C4-2B (cell line): ENCODE measurements around the gene CSMD2.

Experiments used
- H3K27ac ChIP-seq: fragments of 450-650 bp; 2 replicates; pipeline ENCODE4 v1.5.1; 2017
- ZFX ChIP-seq: fragments of 450-650 bp; IDR thresholded peaks from 2 replicates; pipeline ENCODE4 v1.6.1; 2017
- TF ChIP-seq, protein P1 (sequence below): fragments of 450-650 bp; conservative IDR thresholded peaks from 2 replicates; pipeline ENCODE4 v1.5.1; 2017; ENCODE audit warnings: mild to moderate bottlenecking

CSMD2 gene

DNA sequence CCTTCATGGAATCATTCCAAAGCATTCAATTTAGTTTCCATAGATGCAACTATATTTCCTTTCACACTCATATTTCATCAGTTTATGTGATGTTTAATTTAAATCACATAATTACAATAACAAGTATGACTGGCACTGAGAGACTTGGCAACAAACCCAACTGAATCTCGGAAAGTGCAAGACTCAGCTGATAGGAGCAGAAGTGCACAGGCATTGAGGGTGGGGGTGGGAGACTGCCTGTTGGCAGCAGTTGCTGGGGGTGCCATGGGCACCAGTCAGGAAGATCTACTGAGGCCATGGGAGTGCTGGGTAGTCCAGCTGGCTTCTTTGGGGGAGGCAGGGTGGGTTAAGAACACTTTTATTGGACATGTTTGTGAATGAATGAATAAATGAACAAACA, 311.6 kb downstream of the CSMD2 start:
- no peak for TF ChIP-seq ZFX
- TF ChIP-seq, protein P1, sequence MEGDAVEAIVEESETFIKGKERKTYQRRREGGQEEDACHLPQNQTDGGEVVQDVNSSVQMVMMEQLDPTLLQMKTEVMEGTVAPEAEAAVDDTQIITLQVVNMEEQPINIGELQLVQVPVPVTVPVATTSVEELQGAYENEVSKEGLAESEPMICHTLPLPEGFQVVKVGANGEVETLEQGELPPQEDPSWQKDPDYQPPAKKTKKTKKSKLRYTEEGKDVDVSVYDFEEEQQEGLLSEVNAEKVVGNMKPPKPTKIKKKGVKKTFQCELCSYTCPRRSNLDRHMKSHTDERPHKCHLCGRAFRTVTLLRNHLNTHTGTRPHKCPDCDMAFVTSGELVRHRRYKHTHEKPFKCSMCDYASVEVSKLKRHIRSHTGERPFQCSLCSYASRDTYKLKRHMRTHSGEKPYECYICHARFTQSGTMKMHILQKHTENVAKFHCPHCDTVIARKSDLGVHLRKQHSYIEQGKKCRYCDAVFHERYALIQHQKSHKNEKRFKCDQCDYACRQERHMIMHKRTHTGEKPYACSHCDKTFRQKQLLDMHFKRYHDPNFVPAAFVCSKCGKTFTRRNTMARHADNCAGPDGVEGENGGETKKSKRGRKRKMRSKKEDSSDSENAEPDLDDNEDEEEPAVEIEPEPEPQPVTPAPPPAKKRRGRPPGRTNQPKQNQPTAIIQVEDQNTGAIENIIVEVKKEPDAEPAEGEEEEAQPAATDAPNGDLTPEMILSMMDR: no peak
- H3K27ac ChIP-seq: no peak overlapping the region

DNA sequence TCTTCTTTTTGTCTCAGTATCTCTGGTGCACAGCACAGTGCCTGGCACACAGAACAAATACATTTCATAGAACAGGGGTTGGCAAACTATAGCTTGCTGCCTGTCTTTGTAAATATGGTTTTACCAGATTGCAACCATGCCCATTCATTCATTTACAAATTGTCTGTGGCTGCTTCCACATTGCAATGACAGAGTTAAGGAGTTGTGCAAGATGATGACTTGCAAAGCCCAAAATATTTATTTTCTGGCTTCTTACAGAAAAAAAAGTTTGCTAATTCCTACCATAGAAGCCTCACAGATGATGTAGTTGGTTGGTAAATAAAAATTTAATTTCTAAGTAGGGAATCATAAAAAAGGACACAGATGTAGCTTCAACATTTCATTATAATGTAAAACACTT, 312.3 kb downstream of the CSMD2 start:
- H3K27ac ChIP-seq: no peak overlapping the region
- TF ChIP-seq, protein P1: no peak
- no peak for TF ChIP-seq ZFX

DNA sequence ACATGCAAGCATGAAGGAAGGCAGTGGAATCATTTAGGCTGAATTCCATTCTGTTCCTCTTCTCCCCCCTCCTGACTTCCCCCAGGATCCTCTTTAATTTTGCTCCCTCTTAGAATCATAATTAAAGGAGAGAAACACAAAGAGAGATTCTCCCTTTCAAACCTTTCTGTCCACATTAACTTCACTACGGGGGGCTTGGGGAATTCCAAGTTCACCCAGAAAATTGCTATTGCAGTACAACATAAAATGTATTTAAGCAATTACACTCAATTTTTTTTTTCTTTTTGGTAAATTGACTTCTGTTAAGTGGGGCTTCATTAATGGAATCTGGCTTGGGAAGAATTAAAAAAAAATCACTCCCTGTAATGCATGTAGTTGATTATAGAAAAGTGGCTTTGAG, 314.5 kb downstream of the CSMD2 start:
- TF ChIP-seq, protein P1: no peak
- no peak for TF ChIP-seq ZFX
- no peak overlapping the region for H3K27ac ChIP-seq

GRCh38 chr1:33849211-33849610, 315.8 kb downstream of the CSMD2 start:
- no peak overlapping the region for H3K27ac ChIP-seq
- TF ChIP-seq, protein P1: no peak
- TF ChIP-seq ZFX: no peak

DNA sequence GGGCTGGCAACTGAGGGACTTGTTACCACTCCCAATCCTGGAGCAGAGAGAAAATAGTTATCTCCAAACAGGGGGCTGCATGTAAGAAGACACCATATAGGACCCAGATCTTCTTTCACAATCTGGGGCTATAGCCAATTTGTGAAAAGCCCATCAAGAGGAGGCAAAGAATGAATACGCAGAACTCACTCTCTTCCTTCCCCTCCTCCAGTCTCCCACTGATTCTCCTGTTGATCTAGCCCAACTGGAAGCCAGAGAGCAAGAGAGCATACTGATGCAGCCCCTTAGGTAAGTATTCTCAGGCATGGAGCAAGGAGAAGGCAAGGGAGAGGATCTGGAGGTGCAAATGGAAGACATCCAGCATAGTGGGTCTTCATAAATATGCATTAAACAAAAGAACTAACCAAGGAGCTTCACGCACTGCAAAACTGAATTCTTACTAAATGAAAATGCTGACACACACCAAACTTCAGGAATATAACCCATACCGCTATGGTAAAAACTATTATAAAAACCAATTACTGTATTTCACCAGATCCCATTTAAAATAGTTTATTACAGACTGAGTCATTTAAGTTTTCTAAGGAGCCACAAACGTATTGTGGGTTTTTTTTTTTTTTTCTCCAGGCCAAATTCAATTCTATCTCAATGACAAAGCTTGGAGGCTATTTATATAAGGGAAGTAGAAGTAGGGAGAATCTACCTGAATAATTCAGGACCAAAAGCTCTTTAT, 316.7 kb downstream of the CSMD2 start:
- no peak overlapping the region for H3K27ac ChIP-seq
- TF ChIP-seq, protein P1: no peak
- no peak for TF ChIP-seq ZFX

- TF ChIP-seq, protein P1: no peak
- no peak for TF ChIP-seq ZFX
- no peak overlapping the region for H3K27ac ChIP-seq
Observed at GRCh38 chr1:33846861-33847260, 318.2 kb downstream of the CSMD2 start.

- no peak overlapping the region for H3K27ac ChIP-seq
- TF ChIP-seq ZFX: no peak
Observed at GRCh38 chr1:33844166-33844565, 320.9 kb downstream of the CSMD2 start.

- H3K27ac ChIP-seq: no peak overlapping the region
- TF ChIP-seq, protein P1: peak; percentile 7; the same call in 1 of the 2 replicates
- no peak for TF ChIP-seq ZFX
Observed at GRCh38 chr1:33842348-33842747, 322.7 kb downstream of the CSMD2 start.
